H1 (cell line): ENCODE results near the gene SMU1. TPM values are rescaled to one million over a fixed set of nuclear protein-coding genes. Genes with fewer than 3 reads are reported as not detected.

Experiments
- ASH2L ChIP-seq: fragments of 200-600, 300-600 bp; sonication (generic); IDR thresholded peaks from one replicate; pipeline ENCODE4 v1.7.1; 2017; ENCODE audit warnings: low read length
- EP300 ChIP-seq, 2 experiments: IDR thresholded peaks; 1 replicate in 1 of 2; 2 replicates in 1 of 2; pipeline ENCODE4 v1.6.1; 2011 to 2012; ENCODE audit warnings: low read depth in 2 of 2, low read length in 2 of 2, mild to moderate bottlenecking in 2 of 2, borderline replicate concordance in 1 of 2, inconsistent platforms in 1 of 2, moderate library complexity in 1 of 2
- GABPA ChIP-seq: IDR thresholded peaks from 2 replicates; pipeline ENCODE4 v1.6.1; 2011; ENCODE audit warnings: mild to moderate bottlenecking, low read length, moderate library complexity, borderline replicate concordance; ENCODE audit not compliant: insufficient read depth
- KDM4A ChIP-seq: IDR thresholded peaks from one replicate; pipeline ENCODE4 v1.7.1; 2012; ENCODE audit warnings: low read depth, mild to moderate bottlenecking, moderate library complexity, low read length, inconsistent platforms; ENCODE audit not compliant: severe bottlenecking
- POLR2A ChIP-seq, 2 experiments: IDR thresholded peaks; 1 replicate in 1 of 2; 2 replicates in 1 of 2; pipeline ENCODE4 v1.6.1; 2011; ENCODE audit warnings: low read depth in 2 of 2, low read length in 2 of 2, mild to moderate bottlenecking in 2 of 2; ENCODE audit errors: control extremely low read depth in 1 of 2
- SAP30 ChIP-seq: fragments of 300-600 bp; sonication (generic); IDR thresholded peaks from 2 replicates; pipeline ENCODE4 v1.7.1; 2012; ENCODE audit warnings: low read length, moderate library complexity, mild to moderate bottlenecking, inconsistent platforms; ENCODE audit not compliant: insufficient read depth, insufficient replicate concordance
- YY1 ChIP-seq: IDR thresholded peaks from 2 replicates; pipeline ENCODE4 v1.6.1; 2011; ENCODE audit warnings: low read depth, mild to moderate bottlenecking, low read length
- polyA plus RNA-seq, 7 experiments: library from polyadenylated mRNA; depleted of rRNA in 3 of 7; stranded (reverse) in 5 of 7; unstranded in 2 of 7; fragments of >200 nt in 5 of 7; fragments of 200-250 nt in 2 of 7; gene quantifications; 1 replicate in 5 of 7; 2 replicates in 1 of 7; 4 replicates in 1 of 7; pipeline versions ENCODE4 v1.2.1 to v1.2.3, GENCODE V29; 2011 to 2013; ENCODE audit warnings: missing spikeins in 2 of 7, mixed read lengths in 2 of 7
- total RNA-seq: library from RNA; stranded (reverse); fragmentation: NEBNext Ultra II Directional; extraction: Animal tissue kit (Norgen Biotek cat#: 25700); gene quantifications from 2 replicates; pipeline ENCODE4 v1.2.1, GENCODE V29; 2021
- TF ChIP-seq, protein P1 (sequence below): IDR thresholded peaks from 2 replicates; pipeline ENCODE4 v1.6.1; 2012; ENCODE audit warnings: inconsistent platforms
- TF ChIP-seq, protein P2 (sequence below): IDR thresholded peaks from 2 replicates; pipeline ENCODE4 v1.6.1; 2012; ENCODE audit warnings: low read length, inconsistent platforms

Gene SMU1
- total and polyA plus RNA-seq, 2 of the 8 experiments (the other 6 are each of a cell fraction or from before 2014, with no cell fraction given): 8.4 to 26.0 TPM

- no peak for TF ChIP-seq KDM4A
- TF ChIP-seq, protein P1, sequence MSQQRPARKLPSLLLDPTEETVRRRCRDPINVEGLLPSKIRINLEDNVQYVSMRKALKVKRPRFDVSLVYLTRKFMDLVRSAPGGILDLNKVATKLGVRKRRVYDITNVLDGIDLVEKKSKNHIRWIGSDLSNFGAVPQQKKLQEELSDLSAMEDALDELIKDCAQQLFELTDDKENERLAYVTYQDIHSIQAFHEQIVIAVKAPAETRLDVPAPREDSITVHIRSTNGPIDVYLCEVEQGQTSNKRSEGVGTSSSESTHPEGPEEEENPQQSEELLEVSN: peak; percentile 75
- no peak for TF ChIP-seq GABPA
- no peak for TF ChIP-seq EP300 (IDR thresholded peaks at IDR 0.05; ENCODE audit: borderline replicate concordance in 1 of 2, low read depth in 2 of 2, low read length in 2 of 2)
- TF ChIP-seq ASH2L: no peak
- no peak for TF ChIP-seq SAP30
- TF ChIP-seq, protein P2, sequence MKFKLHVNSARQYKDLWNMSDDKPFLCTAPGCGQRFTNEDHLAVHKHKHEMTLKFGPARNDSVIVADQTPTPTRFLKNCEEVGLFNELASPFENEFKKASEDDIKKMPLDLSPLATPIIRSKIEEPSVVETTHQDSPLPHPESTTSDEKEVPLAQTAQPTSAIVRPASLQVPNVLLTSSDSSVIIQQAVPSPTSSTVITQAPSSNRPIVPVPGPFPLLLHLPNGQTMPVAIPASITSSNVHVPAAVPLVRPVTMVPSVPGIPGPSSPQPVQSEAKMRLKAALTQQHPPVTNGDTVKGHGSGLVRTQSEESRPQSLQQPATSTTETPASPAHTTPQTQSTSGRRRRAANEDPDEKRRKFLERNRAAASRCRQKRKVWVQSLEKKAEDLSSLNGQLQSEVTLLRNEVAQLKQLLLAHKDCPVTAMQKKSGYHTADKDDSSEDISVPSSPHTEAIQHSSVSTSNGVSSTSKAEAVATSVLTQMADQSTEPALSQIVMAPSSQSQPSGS: no peak
- TF ChIP-seq POLR2A (IDR thresholded peaks at IDR 0.05; ENCODE audit: control extremely low read depth in 1 of 2, low read depth in 2 of 2, low read length in 2 of 2): peak in 1 of 2 experiments; percentile 13; a peak in 2 of 3 replicates
- TF ChIP-seq YY1: no peak
Observed at GRCh38 chr9:33044162-33044673, 32.3 kb downstream of the SMU1 start (continued).
